A673 (cell line): ENCODE measurements around the gene CD53. TPM values are rescaled to one million over a fixed set of nuclear protein-coding genes. Genes with fewer than 3 reads are reported as not detected.

Experiments
- BruUV-seq: library from RNA; stranded (reverse); fragments of 400-500 nt; replicated peaks from 2 replicates; lab custom pipeline; 2021; lab: Mats Ljungman, UMichigan
- CTCF ChIA-PET: fragments of 300-600 bp; sonication (Branson Sonifier 250); formaldehyde crosslinking; loops from one replicate; lab custom pipeline; 2022; ENCODE audit warnings: antibody characterized with exemption; lab: Charles Lee
- POLR2A ChIA-PET: fragments of 300-600 bp; sonication (Branson Sonifier 250); formaldehyde crosslinking; loops from one replicate; lab custom pipeline; 2022; ENCODE audit warnings: antibody characterized with exemption; ENCODE audit not compliant: low non-redundant PET; lab: Charles Lee
- DNase-seq: peaks from one replicate; pipeline ENCODE4 v3.0.0-alpha.2; 2015; ENCODE audit warnings: low spot score
- H3K27ac ChIP-seq: fragments of 200-600 bp; sonication (generic); 2 replicates; pipeline ENCODE4 v1.5.1; 2016; ENCODE audit warnings: mixed run types, low read depth, mild to moderate bottlenecking, mixed read lengths, antibody characterized with exemption, low read length; ENCODE audit not compliant: poor library complexity, severe bottlenecking
- H3K27me3 ChIP-seq: fragments of 200-600 bp; sonication (generic); replicated peaks from 2 replicates; pipeline ENCODE4 v1.6.1; 2017; ENCODE audit warnings: mixed run types, low read depth, mild to moderate bottlenecking, mixed read lengths, antibody characterized with exemption, low read length; ENCODE audit not compliant: insufficient read depth, poor library complexity
- H3K36me3 ChIP-seq: fragments of 200-600 bp; sonication (generic); 2 replicates; pipeline ENCODE4 v1.6.1; 2016; ENCODE audit warnings: mixed run types, mild to moderate bottlenecking, mixed read lengths, antibody characterized with exemption, low read length; ENCODE audit not compliant: insufficient read depth, poor library complexity, severe bottlenecking
- H3K4me1 ChIP-seq: fragments of 200-600 bp; sonication (generic); 2 replicates; pipeline ENCODE4 v1.6.1; 2017; ENCODE audit warnings: mixed run types, mild to moderate bottlenecking, mixed read lengths, antibody characterized with exemption, low read length; ENCODE audit not compliant: insufficient read depth, poor library complexity, severe bottlenecking
- H3K4me3 ChIP-seq: fragments of 200-600 bp; sonication (generic); 2 replicates; pipeline ENCODE4 v1.5.1; 2016; ENCODE audit warnings: low read depth, mixed run types, mild to moderate bottlenecking, mixed read lengths, low read length; ENCODE audit not compliant: poor library complexity, severe bottlenecking
- H3K9me3 ChIP-seq: fragments of 200-600 bp; sonication (generic); 2 replicates; pipeline ENCODE4 v1.6.1; 2016; ENCODE audit warnings: mixed run types, low read depth, mild to moderate bottlenecking, mixed read lengths, antibody characterized with exemption, low read length; ENCODE audit not compliant: poor library complexity, severe bottlenecking
- CTCF ChIP-seq: fragments of 300-800, 200-600 bp; sonication (generic); conservative IDR thresholded peaks from 2 replicates; pipeline ENCODE4 v1.5.1; 2017; ENCODE audit warnings: low read depth, mild to moderate bottlenecking, antibody characterized with exemption, low read length, moderate library complexity, mixed read lengths
- EZH2 ChIP-seq: fragments of 200-600 bp; sonication (generic); IDR thresholded peaks from 2 replicates; pipeline ENCODE4 v1.6.1; 2017; ENCODE audit warnings: borderline replicate concordance, low read depth, mild to moderate bottlenecking, mixed read lengths, antibody characterized with exemption, low read length; ENCODE audit not compliant: poor library complexity, severe bottlenecking
- intact Hi-C: fragments of 100-400 bp; cut with micrococcal nuclease; formaldehyde crosslinking; loops from one replicate; pipeline ENCODE4 v1.10.0; 2022; ENCODE audit not compliant: unreplicated experiment
- total RNA-seq: library from RNA; stranded (reverse); gene quantifications from 2 replicates; pipeline ENCODE4 v1.2.3, GENCODE V29; 2021

The CD53 gene
- total RNA-seq, 1 experiment from 2014 or later = 0.19 TPM

- no peaks in the 10 kb centered on the region for H3K4me1 ChIP-seq
- no TSS peak for BruUV-seq
- intact Hi-C loops = no loop called here
- ChIA-PET CTCF (no interaction called here), POLR2A (no interaction called here)
- no peak for DNase-seq
- H3K27ac ChIP-seq = no peak overlapping the region
- no peak for TF ChIP-seq EZH2
- TF ChIP-seq CTCF = no peak
- peaks cover 83% of the 10 kb centered on the region for H3K27me3 ChIP-seq
- H3K36me3 ChIP-seq = no peaks in the 10 kb centered on the region
- no peaks in the 10 kb centered on the region for H3K9me3 ChIP-seq
- no peak overlapping the region for H3K4me3 ChIP-seq
Measured at GRCh38 chr1:110853135-110853534, 19.8 kb upstream of the CD53 start.

GRCh38 chr1:110856410-110856809 lies 16.5 kb upstream of the CD53 start:
- Histone ChIP-seq H3K27me3 (peaks cover 59% of the 10 kb centered on the region), H3K27ac (no peak overlapping the region), H3K4me1 (no peaks in the 10 kb centered on the region), H3K4me3 (no peak overlapping the region), H3K36me3 (no peaks in the 10 kb centered on the region), H3K9me3 (no peaks in the 10 kb centered on the region)
- no TSS peak for BruUV-seq
- ChIA-PET POLR2A (no interaction called here), CTCF (no interaction called here)
- no peak for DNase-seq
- intact Hi-C loops = no loop called here
- TF ChIP-seq EZH2 (no peak), CTCF (no peak)

- CTCF ChIA-PET = no interaction called here
- H3K9me3 ChIP-seq = no peaks in the 10 kb centered on the region
Measured at GRCh38 chr1:110857964-110858948, 14.7 kb upstream of the CD53 start.

More at GRCh38 chr1:110857964-110858948, 14.7 kb upstream of the CD53 start:
- intact Hi-C loops = no loop called here
- Histone ChIP-seq H3K4me3 (no peak overlapping the region), H3K27me3 (peaks cover 42% of the 10 kb centered on the region), H3K4me1 (no peaks in the 10 kb centered on the region), H3K27ac (no peak overlapping the region), H3K36me3 (no peaks in the 10 kb centered on the region)
- no peak for TF ChIP-seq EZH2
- no peak for TF ChIP-seq CTCF
- BruUV-seq = no TSS peak
- DNase-seq = no peak
- POLR2A ChIA-PET = no interaction called here
